NCI-H524 (cell line): Measurements from ENCODE around the gene NDFIP2.
"Not testable (repeated sequence)": the region's sequence is repeated elsewhere in the genome, so short reads cannot be mapped to it uniquely, and the experiment has no call there.

Experiments
- DNase-seq, 2 experiments: peaks; one replicate each; lab custom pipeline; 2025; lab: John Stamatoyannopoulos, UW

The NDFIP2 gene

DNA sequence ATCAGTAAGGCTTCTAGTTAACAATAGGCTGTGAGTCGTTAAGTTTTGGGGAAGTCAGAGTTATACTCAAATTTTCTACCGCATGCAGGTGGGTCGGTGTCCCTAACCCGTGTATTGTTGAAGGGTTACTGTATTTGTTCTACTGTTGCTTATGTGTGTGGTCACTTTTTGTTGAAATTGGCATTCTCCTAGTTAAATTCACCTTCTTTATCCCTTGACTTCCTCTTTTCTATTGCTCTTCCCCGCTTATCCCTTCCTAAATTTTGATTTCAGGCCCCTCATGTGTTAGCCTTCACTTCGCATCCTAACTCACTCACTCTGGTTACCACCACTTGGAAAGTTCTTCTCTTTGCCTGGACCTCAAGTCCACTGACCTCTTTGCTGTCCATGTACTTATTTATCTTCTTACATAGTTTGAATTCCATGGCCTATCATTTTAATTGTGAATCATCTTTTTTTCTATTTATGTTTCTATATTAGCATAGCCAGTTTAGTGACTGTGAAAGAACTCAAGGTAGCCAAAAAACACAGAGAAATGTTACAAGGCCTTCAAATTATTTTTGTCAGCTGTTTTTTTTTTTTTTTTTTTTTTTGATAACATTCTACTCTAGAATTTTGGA, 52.9 kb downstream of the NDFIP2 start:
- no peak for DNase-seq

DNA sequence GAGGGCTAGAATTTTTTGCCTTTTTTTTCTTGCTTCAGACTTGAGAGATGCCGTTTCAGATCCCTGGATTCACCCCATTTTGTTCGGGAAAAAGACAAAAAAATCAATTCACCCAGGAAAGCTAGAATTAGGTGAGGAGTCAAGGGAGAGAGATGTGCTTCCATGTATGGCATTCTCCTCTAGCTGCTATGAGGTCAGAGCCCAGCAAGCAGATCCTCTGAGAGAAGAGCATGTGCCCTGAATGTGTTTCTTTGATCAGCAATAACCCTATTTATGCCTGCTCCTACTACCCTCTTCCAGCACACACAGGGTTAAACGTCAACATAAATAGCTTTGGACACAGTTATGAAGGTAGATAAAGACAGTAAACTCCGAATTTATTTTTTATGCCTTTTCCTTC, 53.6 kb downstream of the NDFIP2 start:
- no peak for DNase-seq

- DNase-seq, result no peak
These were observed 57.8 kb downstream of the NDFIP2 start for GRCh38 chr13:79538757-79539156.

GRCh38 chr13:79540504-79540903, 59.5 kb downstream of the NDFIP2 start:
- no peak for DNase-seq

DNA sequence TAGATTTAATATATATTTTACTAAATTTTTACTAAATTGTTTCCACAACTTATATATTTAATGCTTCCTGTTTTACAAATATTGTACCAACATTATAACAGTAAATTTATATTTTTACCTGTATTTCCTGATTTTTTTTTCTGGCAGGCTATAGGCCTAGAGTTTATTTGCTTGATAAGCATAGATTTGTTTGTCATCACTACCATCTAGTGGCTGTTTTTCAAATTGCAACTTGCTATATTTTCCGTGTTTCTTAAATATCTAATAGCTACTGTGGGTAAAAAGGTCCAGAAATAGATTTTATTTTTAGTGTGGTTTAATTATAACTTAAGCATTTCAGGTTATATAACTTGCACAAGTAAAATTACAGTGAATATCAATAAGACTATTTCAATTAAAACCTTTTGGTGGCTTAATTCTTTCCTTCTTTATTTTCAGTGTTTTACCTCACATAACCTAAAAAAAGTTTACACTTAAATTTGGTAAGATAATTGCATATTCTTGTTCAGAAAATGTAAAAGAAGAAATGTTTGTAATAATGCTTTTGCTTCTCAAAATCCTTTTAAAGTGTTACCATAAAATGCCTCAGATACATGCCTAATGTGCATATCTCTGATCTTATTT, 60.6 kb downstream of the NDFIP2 start:
- DNase-seq, result peak; percentile 1 to 43

- no peak for DNase-seq
These were observed 62.9 kb downstream of the NDFIP2 start for GRCh38 chr13:79543883-79544282.

GRCh38 chr13:79547211-79548195, 66.5 kb downstream of the NDFIP2 start:
- DNase-seq, result no peak

- peak in 1 of 2 experiments; percentile 8 for DNase-seq
These were observed 67.9 kb downstream of the NDFIP2 start for GRCh38 chr13:79548902-79549301.

DNA sequence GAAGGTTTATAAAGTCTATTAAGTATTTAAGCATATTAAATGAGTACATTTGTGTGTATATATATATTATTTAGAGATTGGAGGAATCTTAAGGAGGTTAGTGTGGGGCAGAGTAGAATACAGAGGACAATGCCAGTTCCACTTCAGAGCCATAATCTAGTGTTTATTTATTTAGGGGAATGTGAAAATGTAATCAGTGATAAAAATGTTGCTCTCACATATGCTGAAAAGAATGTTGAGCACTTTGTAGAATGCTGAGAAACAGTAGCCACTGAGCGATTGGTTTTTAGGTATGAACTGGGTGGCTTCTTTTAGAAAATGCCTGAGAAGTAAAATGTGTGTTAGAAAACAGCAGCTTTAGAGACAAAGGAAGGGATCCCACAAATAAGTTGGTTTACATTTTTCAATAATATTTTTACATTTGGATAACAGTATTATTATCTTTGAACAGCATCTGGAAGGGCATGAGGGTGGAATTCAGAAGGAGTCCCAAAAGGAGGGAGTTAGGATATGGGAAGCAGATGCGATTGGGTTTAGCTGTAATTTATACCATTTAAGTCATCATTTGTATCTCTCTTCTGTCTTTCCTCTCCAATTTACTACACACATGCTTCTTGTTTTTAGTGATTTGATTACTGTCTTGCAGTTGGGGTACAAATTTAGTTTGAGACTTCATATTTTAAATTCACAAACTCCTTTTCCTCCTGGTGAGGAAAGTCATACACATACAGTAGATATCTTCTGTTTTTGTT, 68.6 kb downstream of the NDFIP2 start:
- DNase-seq, result no peak

DNA sequence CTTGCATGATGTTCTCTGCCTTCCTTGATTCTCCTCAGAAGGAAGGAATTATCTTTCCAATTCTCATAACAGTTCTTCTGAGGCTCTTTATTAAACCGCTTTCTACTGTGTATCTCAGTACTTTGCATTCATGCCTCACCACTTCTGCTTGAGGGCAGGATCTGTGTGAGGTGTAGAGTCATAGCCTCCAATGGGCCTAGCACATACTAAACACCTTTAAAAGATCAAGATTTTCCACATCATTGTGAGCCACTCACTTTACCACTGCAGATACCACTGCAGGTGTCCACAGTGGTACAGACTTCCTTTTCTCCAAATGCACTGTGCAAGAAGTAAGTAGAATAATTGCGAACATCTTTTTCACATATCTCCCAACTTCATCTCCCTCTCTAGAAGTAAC, 76.7 kb downstream of the NDFIP2 start:
- no peak for DNase-seq

- no peak for DNase-seq
These were observed 80.0 kb downstream of the NDFIP2 start for GRCh38 chr13:79560954-79561353.

GRCh38 chr13:79562557-79562956, 81.6 kb downstream of the NDFIP2 start:
- no peak for DNase-seq

DNA sequence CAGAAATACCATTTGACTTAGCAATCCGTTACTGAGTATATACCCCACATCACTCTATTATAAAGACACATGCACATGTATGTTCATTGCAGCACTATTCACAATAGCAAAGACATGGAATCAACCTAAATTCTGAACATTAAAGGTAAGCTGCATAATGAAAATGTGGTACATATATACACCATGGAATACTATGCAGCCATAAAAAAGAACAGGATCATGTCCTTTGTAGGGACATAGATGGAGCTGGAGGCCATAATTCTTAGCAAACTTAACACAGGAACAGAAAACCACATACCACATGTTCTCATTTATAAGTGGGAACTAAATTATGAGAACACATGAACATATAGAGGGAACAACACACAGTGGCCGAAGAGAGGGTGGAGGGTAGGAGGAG, 85.2 kb downstream of the NDFIP2 start:
- DNase-seq, result no peak

DNA sequence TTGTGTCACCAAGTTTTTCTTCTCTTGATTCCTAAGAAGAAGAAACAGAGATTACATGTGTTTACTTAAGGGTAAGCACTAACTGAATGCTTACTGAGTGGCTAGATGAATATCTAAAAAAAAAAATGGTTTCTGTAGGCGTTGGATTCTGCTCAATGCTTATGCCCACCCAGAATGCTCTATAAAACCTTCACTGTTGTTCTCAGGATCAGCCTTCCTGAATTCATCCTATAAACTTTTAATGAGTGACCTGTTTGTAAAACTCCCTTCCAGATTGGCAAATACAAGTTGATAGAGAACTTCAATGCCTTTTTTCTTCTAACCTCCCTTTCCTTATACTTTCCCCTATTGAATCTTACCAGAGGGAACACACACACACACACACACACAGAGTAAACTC, 90.2 kb downstream of the NDFIP2 start:
- DNase-seq, result no peak

- not testable (repeated sequence) for DNase-seq
These were observed 92.9 kb downstream of the NDFIP2 start for GRCh38 chr13:79573892-79574291.

GRCh38 chr13:79581870-79582315, 100.9 kb downstream of the NDFIP2 start:
- peak; percentile 50 to 85 for DNase-seq

DNA sequence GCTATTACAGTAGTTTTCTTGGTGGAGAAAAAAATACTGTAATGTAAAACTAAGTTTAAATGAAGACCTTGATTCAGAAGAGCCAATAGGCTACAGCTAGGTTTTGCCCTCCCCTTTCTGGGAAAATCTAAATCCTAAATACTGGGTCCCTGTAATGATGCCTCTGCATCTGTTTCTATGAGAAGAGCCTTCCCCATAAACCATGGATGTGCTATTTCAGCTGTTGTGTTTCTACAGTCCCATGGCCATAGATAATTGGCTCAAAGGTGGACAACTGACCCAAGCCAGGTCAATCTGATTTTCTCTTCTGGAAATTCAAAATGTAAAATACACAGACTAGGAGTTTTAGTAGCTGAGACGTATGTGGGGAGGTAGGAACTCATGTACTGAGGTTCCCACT, 101.9 kb downstream of the NDFIP2 start:
- no peak for DNase-seq

DNA sequence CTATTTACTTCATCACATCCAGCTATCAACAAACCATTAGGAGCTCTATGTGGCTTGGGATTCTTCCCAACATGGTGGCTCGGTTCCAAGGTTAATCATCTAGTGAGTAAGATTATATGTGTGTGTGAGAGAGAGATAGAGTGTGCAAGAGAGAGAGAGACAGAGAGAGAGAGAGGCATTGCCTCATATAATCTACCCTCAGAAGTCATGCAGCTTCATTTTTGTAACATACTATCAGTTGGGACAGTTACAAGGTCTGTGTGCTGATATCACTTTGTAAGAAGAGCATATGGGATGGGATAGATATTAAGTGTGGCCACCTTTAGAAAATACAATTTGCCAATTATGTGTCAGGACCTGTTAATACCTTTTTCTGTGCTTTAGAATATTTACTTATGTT, 104.1 kb downstream of the NDFIP2 start:
- DNase-seq, result no peak

DNA sequence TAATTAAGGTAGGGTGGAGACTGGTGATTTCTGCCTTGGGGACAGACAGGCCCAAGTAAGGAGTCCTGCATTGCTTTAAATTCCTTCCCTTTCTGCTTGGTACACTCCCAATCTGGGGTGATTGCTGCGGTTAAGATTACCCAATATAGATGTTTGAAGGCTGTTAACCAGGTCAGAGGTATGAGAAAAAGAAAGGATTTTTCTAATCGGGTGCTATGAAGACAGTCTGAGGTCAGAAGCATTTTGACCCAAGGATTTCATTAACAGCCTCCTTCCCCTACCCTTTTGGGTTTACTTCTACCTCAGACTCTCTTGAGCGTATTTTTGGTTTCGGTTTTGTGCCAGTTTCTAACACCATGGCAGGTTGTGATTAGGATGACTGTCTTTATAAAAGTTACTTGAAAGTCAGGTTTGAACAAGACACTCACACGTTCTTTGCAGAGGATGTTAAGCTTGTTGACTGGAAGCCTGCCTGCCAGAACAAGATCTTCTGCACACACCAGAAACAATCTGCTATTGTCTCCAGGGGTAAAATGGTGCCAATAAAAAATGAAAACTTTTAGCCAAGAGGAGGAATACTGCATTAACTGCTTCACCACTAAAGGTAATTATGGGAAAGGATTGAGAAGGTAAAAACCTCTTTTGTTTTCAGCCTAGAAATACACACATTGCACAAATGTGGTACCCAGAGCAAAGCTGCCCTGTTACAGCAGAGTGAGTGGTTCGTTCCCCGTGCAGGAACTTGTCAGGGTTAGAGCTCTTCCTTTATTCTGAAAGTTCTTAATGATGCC, 108.8 kb downstream of the NDFIP2 start:
- no peak for DNase-seq

GRCh38 chr13:79590394-79590676, 109.4 kb downstream of the NDFIP2 start:
- DNase-seq, result no peak

- no peak for DNase-seq
These were observed 110.5 kb downstream of the NDFIP2 start for GRCh38 chr13:79591493-79591892.
